CD4-positive, alpha-beta T cell treated with Interleukin-15 for 1 hour (primary cell): ENCODE results near the gene TTC7B.
"Not testable (repeated sequence)": the region's sequence is repeated elsewhere in the genome, so short reads cannot be mapped to it uniquely, and the experiment has no call there.

ENCODE experiments used
- DNase-seq: peaks from one replicate; pipeline ENCODE4 v3.0.0-alpha.2; 2020

TTC7B gene

DNA sequence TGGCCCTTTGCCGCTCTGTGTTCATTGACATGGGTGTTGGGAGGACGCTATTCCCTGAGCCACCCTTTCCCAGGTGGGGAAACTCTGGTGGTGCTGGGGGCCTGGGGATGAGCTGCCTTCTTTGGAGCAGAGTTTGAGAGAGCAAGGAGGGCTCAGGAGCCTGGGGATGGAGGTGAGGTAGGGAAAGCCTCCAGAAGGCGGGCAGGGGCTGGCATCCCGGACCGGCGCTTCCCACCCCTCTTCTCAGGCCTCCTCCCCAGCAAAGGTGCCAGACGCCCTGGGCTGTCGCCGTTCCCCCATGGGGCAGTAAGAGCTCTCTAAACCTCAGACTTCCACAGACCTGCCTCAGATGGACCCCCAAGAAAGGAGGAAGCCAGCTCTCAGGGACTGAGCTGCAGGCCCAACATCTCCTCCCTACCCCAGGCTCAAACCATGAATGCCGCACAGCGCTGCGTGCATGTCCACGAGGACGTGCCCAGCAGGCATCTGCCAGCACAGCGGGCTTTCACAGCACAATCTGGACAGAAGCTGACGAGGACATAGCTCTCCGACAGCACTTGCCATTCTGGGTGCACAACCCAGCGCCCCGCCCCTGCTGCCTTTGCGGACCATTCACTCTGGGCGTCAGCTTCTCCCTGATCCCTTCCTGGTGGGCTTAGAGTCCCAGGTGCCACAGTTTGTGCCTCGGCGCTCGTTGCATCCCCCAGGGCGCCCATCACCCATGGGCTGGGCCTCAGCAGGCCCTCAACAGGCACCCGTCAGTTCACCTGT lies 14.9 kb upstream of the TTC7B start:
- no peak for DNase-seq

DNA sequence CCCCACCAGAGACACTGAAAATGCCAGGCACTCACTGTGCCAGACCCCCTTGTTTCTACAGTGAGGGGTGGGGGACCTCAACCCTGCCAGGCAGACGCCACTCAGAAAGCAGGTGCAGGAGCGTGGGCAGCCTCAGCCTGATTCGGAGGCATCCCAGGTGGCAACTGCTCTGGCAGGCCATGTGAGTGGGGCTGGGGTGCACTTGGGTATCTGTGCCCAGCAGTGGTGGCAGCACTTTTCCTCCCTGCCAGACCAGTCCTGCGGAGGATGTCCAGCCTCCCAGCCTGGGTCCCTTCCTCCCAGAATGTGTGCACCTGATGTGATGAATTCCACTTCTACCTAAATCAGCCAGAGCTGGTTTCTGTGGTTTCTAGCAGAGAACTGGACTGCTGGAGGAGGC lies 13.4 kb upstream of the TTC7B start:
- DNase-seq = no peak

GRCh38 chr14:90828642-90829487 lies 12.6 kb upstream of the TTC7B start:
- DNase-seq = peak; percentile 46

DNA sequence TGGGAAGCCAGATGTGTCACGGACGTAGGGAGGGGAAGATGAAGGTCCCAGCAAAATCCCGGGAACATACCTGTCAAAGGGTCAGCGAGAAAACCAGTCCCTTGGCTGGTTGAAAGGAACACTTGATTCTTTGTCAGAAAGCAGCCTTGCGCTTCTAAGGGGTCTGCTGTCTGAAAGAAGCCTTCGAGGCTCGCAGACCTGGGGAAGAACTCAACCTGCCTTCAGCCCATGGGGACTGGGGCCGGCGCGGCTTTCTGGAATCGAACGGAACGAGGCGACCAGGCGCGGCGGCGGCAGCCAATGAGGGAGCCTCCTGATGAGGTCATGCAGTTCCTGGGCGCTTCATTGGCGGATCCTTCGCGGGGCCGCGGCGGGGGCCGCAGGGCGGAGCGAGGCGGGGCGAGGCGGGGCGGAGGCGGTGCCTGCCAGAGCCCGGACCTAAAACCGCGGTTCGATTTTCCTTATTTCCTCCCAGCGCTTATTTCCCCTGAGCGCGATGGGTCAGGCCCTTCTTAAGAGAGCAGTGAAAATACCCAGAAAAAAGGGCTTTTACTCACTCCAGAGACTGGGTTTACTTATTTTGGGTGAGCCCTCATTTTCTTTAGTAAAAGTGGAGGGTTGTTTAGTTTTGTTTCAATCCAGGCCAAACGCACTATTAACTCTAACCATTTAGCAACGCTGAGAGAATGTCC lies 11.8 kb upstream of the TTC7B start:
- DNase-seq = peak; percentile 91

GRCh38 chr14:90823542-90823941 lies 7.3 kb upstream of the TTC7B start:
- DNase-seq = not testable (repeated sequence)

GRCh38 chr14:90820958-90821357 lies 4.7 kb upstream of the TTC7B start:
- peak; percentile 68 for DNase-seq

GRCh38 chr14:90819734-90820393 lies 3.6 kb upstream of the TTC7B start:
- no peak for DNase-seq

DNA sequence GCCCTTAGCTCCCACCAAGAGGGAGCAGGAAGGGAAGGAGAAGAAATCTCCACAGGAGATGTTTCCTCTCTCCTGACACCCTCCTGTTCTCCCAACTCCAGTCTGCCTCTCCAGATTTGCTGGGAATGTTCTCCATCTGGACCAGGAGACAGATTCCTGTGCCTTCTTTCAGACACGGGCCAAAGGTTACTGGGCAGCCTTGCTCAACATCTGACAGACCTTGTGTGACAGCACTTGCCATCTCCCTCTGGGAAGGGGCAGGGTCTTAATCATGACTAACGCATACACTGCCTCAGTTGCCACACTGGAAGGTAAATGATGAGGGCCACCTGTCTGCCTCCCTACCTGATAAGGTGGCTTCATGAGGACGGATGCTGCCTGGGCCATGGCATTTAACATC lies 2.5 kb upstream of the TTC7B start:
- DNase-seq = no peak

- DNase-seq = no peak
Measured at GRCh38 chr14:90816681-90817436, 629 bp upstream of the TTC7B start.

- DNase-seq = no peak
Measured at GRCh38 chr14:90815572-90815821, 733 bp downstream of the TTC7B start.

DNA sequence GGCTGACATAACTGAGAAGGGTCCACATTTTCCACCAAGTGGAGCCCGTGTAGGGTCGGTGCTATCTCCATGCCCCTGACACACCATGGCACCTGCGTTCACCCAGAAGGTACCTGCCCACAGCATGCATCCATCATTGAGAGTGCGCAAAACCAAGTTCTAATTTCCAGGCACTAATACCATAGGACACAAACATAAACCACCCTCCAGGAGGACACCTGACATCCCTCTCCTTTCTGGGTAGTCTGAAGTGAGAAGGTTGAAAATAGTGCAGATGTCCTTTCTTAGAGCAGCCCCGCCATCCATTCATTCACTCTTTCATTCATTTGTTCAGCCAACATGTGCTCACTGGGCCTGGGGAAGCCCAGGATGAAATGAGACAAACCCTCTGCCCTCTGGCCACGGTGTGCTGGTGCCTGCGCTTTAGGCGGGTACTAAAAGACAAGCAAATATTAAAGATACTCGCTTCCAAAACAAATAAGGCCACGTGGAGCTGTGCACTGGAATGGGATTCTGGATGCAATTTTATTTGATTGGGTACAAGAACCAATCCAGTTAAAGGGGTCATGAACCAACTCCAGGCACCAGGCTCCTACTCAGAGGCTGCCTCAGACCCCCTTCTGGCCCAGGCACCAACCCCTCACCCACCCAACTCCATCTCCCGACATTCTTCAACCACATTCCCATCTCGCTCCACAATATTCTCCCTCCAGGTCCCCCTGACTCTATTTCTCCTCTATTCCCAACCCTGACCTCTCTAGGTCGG lies 1.2 kb downstream of the TTC7B start:
- no peak for DNase-seq

- no peak for DNase-seq
Measured at GRCh38 chr14:90813442-90813841, 2.8 kb downstream of the TTC7B start.

DNA sequence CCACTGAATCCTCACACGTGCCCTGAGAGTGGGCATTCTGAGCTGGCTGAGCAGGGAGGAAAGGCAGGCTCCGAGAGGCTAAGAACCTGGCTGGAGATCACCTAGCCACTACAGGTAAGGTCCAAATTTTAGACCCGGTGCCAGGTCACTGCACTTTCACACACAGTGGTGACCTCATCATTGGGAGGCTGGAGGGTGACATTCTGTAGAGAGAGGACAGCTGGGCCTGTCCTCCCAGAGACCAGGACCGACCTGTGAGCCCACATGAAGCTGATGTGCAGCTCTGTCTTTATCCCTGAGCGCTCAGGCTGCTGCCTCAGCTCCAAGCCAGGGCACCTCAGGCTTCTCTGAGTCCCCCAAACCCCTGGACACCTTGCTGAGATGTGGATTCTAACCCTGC lies 4.1 kb downstream of the TTC7B start:
- DNase-seq = no peak

- DNase-seq = no peak
Measured at GRCh38 chr14:90811641-90812040, 4.6 kb downstream of the TTC7B start.

- DNase-seq = no peak
Measured at GRCh38 chr14:90810806-90811205, 5.4 kb downstream of the TTC7B start.

- DNase-seq = no peak
Measured at GRCh38 chr14:90809530-90810312, 6.5 kb downstream of the TTC7B start.

GRCh38 chr14:90808759-90809529 lies 7.3 kb downstream of the TTC7B start:
- no peak for DNase-seq

GRCh38 chr14:90807060-90807459 lies 9.2 kb downstream of the TTC7B start:
- DNase-seq = no peak

DNA sequence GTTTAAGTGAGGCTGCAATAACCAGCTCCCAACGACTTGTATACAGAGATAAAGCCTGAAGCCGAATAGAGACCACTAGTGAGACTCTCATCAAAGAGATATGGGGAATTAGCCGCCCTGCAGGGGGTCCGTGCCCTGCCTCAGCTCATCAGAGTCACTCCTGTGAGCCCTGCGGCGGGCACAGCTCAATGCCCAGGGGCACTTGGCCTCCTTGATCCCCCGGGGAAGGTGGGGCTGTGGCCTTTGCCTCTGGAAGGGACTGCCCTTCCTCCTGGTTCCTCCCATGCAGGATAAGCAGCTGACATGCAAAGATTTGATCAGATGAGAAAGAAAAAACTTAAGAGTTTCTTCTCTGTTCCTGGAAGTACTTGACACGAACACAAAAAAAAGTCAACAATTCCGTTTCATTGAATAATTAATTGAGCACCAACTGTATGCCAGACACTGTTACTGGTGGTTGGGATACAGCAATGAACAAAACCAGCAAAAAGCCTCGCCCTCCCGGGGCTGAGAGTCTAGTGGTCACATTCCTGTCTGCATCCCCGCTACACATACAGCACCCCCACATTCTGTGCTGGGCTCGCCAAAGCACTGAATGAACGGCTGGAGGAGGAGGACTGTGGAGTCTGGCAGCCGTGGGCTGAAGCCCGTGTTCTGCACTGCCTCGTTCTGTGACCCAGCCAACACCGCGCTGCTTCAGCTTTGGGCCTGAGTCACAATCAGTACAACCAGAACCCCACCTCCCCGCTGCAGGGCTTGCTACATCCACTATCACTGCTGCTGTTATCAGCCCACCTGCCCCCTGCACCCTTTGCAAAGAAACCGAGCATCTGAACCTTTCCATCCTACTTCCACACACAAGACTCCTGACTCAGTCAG lies 10.3 kb downstream of the TTC7B start:
- DNase-seq = no peak
